MCF 10A (cell line): ENCODE data around the gene TMEM271. TPM values are rescaled to one million over a fixed set of nuclear protein-coding genes. Genes with fewer than 3 reads are reported as not detected.

Experiments used
- BruUV-seq: library from RNA; stranded (reverse); fragments of 400-500 nt; replicated peaks from 2 replicates; lab custom pipeline; 2021; lab: Mats Ljungman, UMichigan
- CTCF ChIA-PET: fragments of 300-600 bp; sonication (Branson Sonifier 250); formaldehyde crosslinking; extraction: SDS; loops from one replicate; lab custom pipeline; 2021; ENCODE audit warnings: antibody characterized with exemption, inconsistent platforms; lab: Yijun Ruan, JAX
- POLR2A ChIA-PET: fragments of 300-600, 350-650 bp; sonication (Branson Sonifier 250); formaldehyde crosslinking; extraction: SDS; loops from one replicate; lab custom pipeline; 2020; ENCODE audit warnings: antibody characterized with exemption, inconsistent platforms; lab: Yijun Ruan, JAX
- DNase-seq: peaks from one replicate; pipeline ENCODE4 v3.0.0-alpha.2; 2018; ENCODE audit not compliant: unreplicated experiment
- H3K27ac Mint-ChIP-seq: one replicate; pipeline ENCODE4 v1.8.0; 2022; ENCODE audit warnings: mild to moderate bottlenecking, low read depth, mixed read lengths; ENCODE audit not compliant: unreplicated experiment
- H3K27me3 Mint-ChIP-seq: one replicate; pipeline ENCODE4 v1.8.0; 2022; ENCODE audit warnings: mixed read lengths; ENCODE audit not compliant: insufficient read depth, unreplicated experiment
- H3K36me3 Mint-ChIP-seq: one replicate; pipeline ENCODE4 v1.8.0; 2022; ENCODE audit warnings: mild to moderate bottlenecking, moderate library complexity, mixed read lengths; ENCODE audit not compliant: insufficient read depth, unreplicated experiment
- H3K4me1 Mint-ChIP-seq: one replicate; pipeline ENCODE4 v1.8.0; 2022; ENCODE audit warnings: mixed read lengths; ENCODE audit not compliant: insufficient read depth, unreplicated experiment
- H3K4me3 Mint-ChIP-seq: one replicate; pipeline ENCODE4 v1.8.0; 2022; ENCODE audit warnings: mild to moderate bottlenecking, moderate library complexity, mixed read lengths; ENCODE audit not compliant: unreplicated experiment
- H3K9me3 Mint-ChIP-seq: one replicate; pipeline ENCODE4 v1.8.0; 2022; ENCODE audit warnings: mixed read lengths; ENCODE audit not compliant: unreplicated experiment
- intact Hi-C: fragments of 100-400 bp; cut with micrococcal nuclease; formaldehyde crosslinking; loops from 2 replicates; pipeline ENCODE4 v1.14.1; 2022
- total RNA-seq: library from RNA; stranded (reverse); gene quantifications from 2 replicates; pipeline ENCODE4 v1.2.3, GENCODE V29; 2022
- TF ChIP-seq, protein P1 (sequence below): fragments of 200-600 bp; IDR thresholded peaks from one replicate; pipeline ENCODE4 v1.8.0; 2022; ENCODE audit warnings: antibody characterized with exemption, mild to moderate bottlenecking; ENCODE audit not compliant: unreplicated experiment

The TMEM271 gene
- total RNA-seq, 1 experiment from 2014 or later = not detected

DNA sequence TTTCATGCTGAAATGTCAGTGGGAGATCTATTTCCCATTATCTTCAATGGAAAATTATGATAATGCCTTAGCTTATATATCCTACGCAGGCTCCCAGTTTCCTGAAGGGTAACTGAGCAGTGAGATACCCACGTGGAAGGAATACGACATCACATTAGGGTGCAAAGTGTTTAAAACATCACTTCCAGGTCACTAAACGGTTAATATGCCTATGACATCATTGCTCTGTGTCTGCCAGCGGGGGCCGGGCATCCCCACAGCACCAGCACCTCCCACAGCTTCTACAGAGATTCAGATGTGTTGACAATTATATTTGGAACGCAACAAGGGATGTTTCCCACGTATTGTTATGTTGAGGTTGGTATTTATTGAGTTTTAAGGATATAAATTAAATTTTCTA lies 27.1 kb downstream of the TMEM271 start:
- intact Hi-C loops = no loop called here
- no peaks in the 10 kb centered on the region for H3K4me1 Mint-ChIP-seq
- no peaks in the 10 kb centered on the region for H3K9me3 Mint-ChIP-seq
- H3K4me3 Mint-ChIP-seq = no peak overlapping the region
- BruUV-seq = no TSS peak
- peaks cover 61% of the 10 kb centered on the region for H3K27me3 Mint-ChIP-seq
- no peaks in the 10 kb centered on the region for H3K36me3 Mint-ChIP-seq
- no peak for DNase-seq
- POLR2A ChIA-PET = interaction anchor here (1.0 to 1.3 kb wide), 2 partner anchors 9 to 11 kb away, joined by 3 to 4 read pairs; no protein-coding TSS in a partner anchor
- H3K27ac Mint-ChIP-seq = no peak overlapping the region
- TF ChIP-seq, protein P1, sequence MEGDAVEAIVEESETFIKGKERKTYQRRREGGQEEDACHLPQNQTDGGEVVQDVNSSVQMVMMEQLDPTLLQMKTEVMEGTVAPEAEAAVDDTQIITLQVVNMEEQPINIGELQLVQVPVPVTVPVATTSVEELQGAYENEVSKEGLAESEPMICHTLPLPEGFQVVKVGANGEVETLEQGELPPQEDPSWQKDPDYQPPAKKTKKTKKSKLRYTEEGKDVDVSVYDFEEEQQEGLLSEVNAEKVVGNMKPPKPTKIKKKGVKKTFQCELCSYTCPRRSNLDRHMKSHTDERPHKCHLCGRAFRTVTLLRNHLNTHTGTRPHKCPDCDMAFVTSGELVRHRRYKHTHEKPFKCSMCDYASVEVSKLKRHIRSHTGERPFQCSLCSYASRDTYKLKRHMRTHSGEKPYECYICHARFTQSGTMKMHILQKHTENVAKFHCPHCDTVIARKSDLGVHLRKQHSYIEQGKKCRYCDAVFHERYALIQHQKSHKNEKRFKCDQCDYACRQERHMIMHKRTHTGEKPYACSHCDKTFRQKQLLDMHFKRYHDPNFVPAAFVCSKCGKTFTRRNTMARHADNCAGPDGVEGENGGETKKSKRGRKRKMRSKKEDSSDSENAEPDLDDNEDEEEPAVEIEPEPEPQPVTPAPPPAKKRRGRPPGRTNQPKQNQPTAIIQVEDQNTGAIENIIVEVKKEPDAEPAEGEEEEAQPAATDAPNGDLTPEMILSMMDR = no peak
- CTCF ChIA-PET = no interaction called here

DNA sequence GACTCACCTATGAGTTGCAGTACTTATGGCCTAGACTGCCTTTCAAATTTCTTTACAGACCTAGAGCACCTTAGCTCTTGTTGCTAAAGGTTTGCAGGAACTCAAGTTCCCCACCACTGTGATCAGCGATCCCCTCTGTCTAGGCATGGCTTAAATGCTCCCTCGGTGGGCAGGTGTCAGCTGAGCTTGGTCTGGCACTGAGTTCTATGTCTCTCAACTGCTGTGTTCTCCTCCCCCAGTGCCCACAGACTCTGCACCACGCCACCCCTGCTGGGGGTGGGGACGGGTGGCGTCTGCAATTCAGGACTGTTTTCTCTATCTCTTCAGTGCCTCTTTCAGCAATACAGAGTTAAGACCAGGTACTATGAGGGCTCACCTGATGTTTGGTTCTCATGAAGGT lies 30.5 kb downstream of the TMEM271 start:
- intact Hi-C loops = no loop called here
- Mint-ChIP-seq H3K27me3 (peaks cover 57% of the 10 kb centered on the region), H3K4me3 (no peak overlapping the region), H3K9me3 (no peaks in the 10 kb centered on the region), H3K36me3 (no peaks in the 10 kb centered on the region), H3K27ac (no peak overlapping the region), H3K4me1 (no peaks in the 10 kb centered on the region)
- CTCF ChIA-PET = no interaction called here
- DNase-seq = no peak
- no TSS peak for BruUV-seq
- POLR2A ChIA-PET = interaction anchor here (0.9 kb wide), 1 partner anchor 57 kb away, joined by 3 read pairs; no protein-coding TSS in a partner anchor
- TF ChIP-seq, protein P1 = no peak

DNA sequence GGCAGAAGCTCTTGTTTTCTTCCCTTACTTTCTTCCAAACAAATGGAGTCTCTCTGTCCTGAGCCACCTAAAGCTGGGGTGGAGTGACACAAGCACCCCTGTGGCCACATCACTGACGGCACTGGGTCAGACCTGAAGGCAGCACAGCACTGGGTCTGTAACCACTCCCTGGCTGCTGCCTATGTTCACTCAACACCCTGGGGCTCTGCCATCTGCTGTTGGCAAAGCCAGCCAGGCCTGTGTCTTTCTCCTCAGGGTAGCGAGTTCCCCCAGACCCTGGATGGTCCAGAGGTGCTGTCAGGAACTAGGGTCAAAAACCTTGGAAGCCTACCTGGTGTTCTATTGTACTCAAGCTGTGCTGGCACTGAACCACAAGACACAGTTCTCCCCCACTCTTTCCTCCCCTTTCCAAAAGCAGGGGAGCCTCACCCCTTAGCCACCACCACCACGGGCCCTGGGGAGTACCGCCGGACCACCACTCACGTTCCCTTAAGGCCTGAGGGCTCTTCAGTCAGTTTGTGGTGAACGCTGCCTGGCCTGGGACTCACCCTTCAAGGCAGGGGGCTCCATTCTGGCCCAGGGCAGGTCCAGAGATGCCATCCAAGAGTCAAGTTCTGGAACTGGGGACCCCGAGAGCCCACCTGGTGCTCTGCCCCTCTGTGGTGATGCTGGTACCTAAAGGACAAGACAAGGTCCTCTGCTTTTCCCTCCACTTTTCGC lies 31.5 kb downstream of the TMEM271 start:
- no TSS peak for BruUV-seq
- TF ChIP-seq, protein P1 = no peak
- no peak overlapping the region for H3K27ac Mint-ChIP-seq

DNA sequence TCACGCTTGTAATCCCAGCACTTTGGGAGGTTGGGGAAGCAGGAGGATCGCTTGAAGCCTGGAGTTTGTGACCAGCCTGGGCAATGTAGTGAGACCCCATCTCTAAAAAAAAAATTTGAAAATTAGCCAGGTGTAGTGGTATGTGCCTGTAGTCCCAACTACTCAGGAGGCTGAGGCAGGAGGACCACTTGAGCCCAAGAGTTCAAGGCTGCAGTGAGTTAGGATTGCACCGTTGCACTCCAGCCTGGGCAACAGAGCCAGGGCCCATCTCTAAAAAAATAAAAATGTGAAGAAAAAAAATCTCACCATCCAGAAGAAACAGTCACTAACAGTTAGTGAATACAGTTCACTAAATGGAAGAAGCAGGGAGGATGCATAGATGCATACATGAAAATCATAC lies 34.8 kb downstream of the TMEM271 start:
- ChIA-PET CTCF (interaction anchor here (0.7 kb wide), 3 partner anchors 12 to 48 kb away, joined by 3 read pairs; no protein-coding TSS in a partner anchor), POLR2A (no interaction called here)
- BruUV-seq = no TSS peak
- H3K27ac Mint-ChIP-seq = no peak overlapping the region
- no peak for DNase-seq
- intact Hi-C loops = no loop called here
- peaks cover 33% of the 10 kb centered on the region for H3K27me3 Mint-ChIP-seq
- no peak overlapping the region for H3K4me3 Mint-ChIP-seq
- H3K36me3 Mint-ChIP-seq = peaks cover 4% of the 10 kb centered on the region
- no peaks in the 10 kb centered on the region for H3K4me1 Mint-ChIP-seq
- TF ChIP-seq, protein P1 = no peak
- H3K9me3 Mint-ChIP-seq = no peaks in the 10 kb centered on the region

More for the DNA sequence above, 31.5 kb downstream of the TMEM271 start:
- Mint-ChIP-seq H3K4me1 (no peaks in the 10 kb centered on the region), H3K27me3 (peaks cover 57% of the 10 kb centered on the region), H3K9me3 (no peaks in the 10 kb centered on the region), H3K4me3 (no peak overlapping the region), H3K36me3 (no peaks in the 10 kb centered on the region)
- intact Hi-C loops = no loop called here
- CTCF ChIA-PET = no interaction called here
- POLR2A ChIA-PET = interaction anchor here (0.9 kb wide), 1 partner anchor 58 kb away, joined by 3 read pairs; no protein-coding TSS in a partner anchor
- no peak for DNase-seq
